Effector memory CD8-positive, alpha-beta T cell (primary cell): ENCODE measurements around the gene NDUFV3.

Experiments
- ATAC-seq: fragments of 150-1000 bp; cut with Tn5 transposase; replicated peaks from 2 replicates; pipeline ENCODE4 v1.10.0; 2021; ENCODE audit warnings: mild to moderate bottlenecking, moderate library complexity
- DNase-seq, 3 experiments: peaks; one replicate each; pipeline ENCODE4 v3.0.0; 2021
- H3K27ac Mint-ChIP-seq, 2 donors: one replicate each; pipeline ENCODE4 v1.8.0; 2022; ENCODE audit warnings: mild to moderate bottlenecking in 2 of 2, mixed read lengths in 2 of 2, moderate library complexity in 2 of 2
- H3K27me3 Mint-ChIP-seq, 2 donors: one replicate each; pipeline ENCODE4 v1.8.0; 2022; ENCODE audit warnings: mixed read lengths in 2 of 2
- H3K36me3 Mint-ChIP-seq: one replicate; pipeline ENCODE4 v1.8.0; 2022; ENCODE audit warnings: mild to moderate bottlenecking, moderate library complexity, mixed read lengths; ENCODE audit not compliant: insufficient read depth
- H3K4me1 Mint-ChIP-seq, 2 donors: one replicate each; pipeline ENCODE4 v1.8.0; 2022; ENCODE audit warnings: low read depth in 2 of 2, mixed read lengths in 2 of 2
- H3K4me3 Mint-ChIP-seq, 2 donors: one replicate each; pipeline ENCODE4 v1.8.0; 2022; ENCODE audit warnings: mild to moderate bottlenecking in 2 of 2, mixed read lengths in 2 of 2, moderate library complexity in 2 of 2
- H3K9me3 Mint-ChIP-seq, 2 donors: one replicate each; pipeline ENCODE4 v1.8.0; 2022; ENCODE audit warnings: mixed read lengths in 2 of 2

NDUFV3 gene

DNA sequence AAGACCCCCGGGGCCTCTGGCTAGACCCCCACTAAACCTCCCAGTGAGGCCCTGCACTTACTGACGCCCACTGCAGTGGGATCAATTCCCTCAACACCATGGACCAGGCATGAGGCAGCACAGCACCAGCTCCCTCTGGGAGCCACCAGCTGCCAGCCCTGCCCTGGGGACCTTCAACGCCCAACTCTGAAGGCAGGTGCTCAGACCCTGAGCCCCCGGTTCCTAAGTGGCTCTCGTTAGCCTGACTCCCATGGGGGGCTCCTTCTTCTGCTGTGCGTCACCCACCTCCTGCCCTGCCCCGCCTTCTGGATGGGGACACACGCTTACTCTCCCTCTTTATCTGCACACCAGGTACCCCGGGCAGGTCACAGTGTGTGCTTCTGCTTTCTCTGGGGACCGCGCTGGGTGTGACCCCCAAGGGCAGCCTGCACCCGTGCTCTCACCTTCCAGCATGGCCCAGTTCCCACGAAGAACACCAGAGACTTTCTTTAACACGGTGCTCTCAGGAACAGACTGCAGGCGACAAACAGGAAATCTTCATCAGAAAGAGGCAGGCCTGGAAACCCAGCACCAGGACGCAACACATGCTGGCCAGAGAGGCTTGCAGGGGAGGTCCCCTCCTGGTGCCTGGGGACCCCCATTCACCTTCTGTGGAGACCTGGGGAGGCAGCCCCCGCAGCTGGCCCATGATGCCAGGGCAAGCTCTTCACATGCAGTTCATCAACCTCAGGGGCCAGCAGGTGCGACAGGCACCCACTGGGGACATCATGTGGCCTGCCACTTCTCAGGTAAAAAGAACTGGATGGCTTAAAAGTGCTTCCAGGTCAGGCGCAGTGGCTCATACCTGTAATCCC, 41.1 kb upstream of the NDUFV3 start:
- Mint-ChIP-seq H3K4me1 (peaks cover 0 to 12% of the 10 kb centered on the region in 2 donors), H3K36me3 (peaks cover 37% of the 10 kb centered on the region), H3K27ac (peak overlapping the region in 1 of 2 donors; percentile 26), H3K27me3 (no peaks in the 10 kb centered on the region), H3K4me3 (no peak overlapping the region), H3K9me3 (peaks cover 0 to 1% of the 10 kb centered on the region in 2 donors)
- DNase-seq = no peak
- no peak for ATAC-seq

DNA sequence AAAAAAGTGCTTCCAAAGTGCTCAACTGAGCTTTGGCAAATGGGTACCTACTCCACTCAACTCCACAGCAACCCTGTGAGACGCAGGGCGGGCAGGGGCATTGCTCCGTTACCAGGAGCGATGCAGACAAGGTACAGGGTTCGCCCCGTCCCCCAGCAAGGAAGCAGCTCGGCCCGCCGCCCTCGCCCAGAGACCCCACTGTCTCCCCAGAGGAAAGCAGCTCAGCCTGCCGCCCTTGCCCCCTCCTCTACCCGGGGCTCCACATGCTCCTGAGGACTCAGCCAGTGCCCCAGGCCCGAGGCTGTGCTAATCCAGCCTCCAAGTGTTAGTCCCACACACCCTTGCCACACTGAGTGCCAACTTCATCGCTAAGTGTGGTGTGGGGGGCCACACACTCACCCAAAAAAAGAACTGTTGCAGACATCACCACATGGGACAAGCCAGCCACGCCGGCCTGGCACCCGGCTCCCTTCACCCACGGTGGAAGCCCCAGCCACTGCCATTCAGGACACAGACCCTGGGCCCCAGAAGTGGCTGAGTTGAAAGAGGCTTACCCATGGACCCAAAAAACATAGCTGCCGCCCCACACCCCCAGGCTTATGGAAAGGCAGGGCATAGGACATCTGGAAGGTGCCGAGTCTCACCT, 40.1 kb upstream of the NDUFV3 start:
- Mint-ChIP-seq H3K4me3 (no peak overlapping the region), H3K27me3 (no peaks in the 10 kb centered on the region), H3K9me3 (peaks cover 0 to 1% of the 10 kb centered on the region in 2 donors), H3K4me1 (peaks cover 0 to 14% of the 10 kb centered on the region in 2 donors), H3K27ac (no peak overlapping the region), H3K36me3 (peaks cover 44% of the 10 kb centered on the region)
- DNase-seq = no peak
- ATAC-seq = no peak

DNA sequence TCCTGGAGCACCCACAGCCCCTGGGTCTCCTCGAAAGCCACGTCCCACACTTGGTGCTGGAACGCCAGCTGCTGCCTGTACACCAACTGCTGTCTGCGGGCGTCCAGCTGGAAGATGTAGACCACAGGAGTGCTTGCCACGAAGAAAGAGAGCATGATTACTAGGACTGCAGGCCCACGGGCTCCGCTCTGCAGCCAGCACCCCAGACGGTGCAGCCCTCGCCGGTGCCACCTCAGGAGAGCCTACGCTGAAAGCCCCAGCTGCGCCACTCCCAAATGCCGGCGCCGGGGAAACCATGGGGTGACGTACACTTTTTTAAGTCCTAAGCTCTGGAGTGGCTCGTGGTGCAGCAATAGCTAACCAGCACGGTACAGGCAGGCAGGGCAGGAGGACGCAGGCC, 39.5 kb upstream of the NDUFV3 start:
- ATAC-seq = no peak
- DNase-seq = no peak
- H3K9me3 Mint-ChIP-seq = peaks cover 0 to 1% of the 10 kb centered on the region in 2 donors
- no peaks in the 10 kb centered on the region for H3K27me3 Mint-ChIP-seq
- H3K27ac Mint-ChIP-seq = no peak overlapping the region
- peaks cover 0 to 12% of the 10 kb centered on the region in 2 donors for H3K4me1 Mint-ChIP-seq
- no peak overlapping the region for H3K4me3 Mint-ChIP-seq
- peaks cover 48% of the 10 kb centered on the region for H3K36me3 Mint-ChIP-seq

DNA sequence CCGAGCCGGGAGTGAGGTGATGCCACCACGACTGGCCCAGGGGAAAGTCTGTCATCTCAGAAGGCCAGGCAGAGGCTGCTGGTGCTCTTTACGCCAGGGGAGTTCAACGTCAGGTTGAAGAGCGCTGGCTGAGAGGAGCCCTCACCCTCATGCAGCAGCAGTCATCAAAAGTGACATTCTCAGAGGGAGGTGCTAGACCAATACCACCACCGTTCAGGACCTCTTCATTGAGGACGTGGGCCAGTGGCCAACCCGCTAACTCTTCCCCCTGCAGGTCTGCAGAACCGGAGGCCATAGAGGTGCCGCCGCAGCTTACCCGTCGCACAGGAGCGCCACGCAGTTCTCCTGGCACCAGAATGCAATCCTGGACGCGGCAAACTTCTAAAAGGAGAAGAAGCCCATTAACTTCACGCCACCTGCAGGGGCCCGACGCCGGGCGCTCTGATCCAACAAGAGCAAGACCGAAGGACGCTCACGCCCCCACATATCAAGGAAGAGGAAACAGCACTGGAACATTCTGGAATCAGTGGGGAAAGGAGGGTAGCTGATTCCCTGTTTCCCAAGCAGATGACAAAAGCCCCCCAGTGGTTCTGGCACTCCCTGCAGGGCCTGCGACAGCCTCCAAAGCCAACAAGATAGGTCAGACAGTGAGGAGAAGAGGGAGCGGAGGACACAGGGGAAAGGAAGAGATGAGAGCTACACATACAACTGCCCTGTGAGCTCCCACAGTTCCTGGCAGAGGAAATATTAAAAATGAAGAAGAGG, 38.7 kb upstream of the NDUFV3 start:
- peaks cover 2 to 6% of the 10 kb centered on the region in 2 donors for H3K4me1 Mint-ChIP-seq
- ATAC-seq (no peak), DNase-seq (no peak)
- H3K36me3 Mint-ChIP-seq = peaks cover 51% of the 10 kb centered on the region
- H3K27ac Mint-ChIP-seq = no peak overlapping the region
- H3K4me3 Mint-ChIP-seq = no peak overlapping the region
- H3K9me3 Mint-ChIP-seq = no peaks in the 10 kb centered on the region
- H3K27me3 Mint-ChIP-seq = no peaks in the 10 kb centered on the region

DNA sequence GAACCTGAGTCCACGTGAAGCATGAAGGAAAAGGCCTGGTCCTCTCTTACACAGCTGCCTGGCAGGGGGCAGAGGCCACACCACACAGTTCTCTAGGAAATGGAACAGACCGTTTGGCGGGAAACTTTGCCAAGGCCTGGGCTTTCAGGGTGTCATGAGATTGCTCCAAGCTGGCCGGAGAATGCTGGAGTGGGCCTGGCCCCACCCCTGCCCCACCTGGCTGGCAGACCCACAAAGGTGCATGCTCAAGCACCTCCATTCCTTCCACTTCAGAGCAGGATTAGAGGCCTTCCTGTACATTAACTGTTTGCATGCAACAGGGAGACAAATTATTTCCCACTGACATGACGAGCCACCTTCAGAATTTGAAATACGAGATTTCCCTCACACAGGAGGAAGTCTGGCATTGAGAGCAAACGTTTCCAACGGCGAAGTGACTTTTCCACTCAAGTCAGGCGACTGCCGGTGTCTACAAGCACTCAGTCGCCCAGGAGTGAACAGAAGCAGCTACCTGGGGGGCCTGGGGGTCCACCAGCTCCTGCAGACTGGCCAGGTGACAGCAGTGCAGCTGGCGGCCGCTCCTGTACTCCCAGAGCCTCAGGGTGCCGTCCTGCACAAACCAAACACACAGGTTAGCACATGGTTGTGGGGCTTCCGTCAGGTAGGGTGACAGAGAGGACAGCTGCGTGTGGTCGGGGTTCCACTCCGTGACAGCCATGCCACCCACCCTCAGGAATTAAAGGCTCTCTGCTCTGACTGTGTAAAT, 37.8 kb upstream of the NDUFV3 start:
- Mint-ChIP-seq H3K27me3 (no peaks in the 10 kb centered on the region), H3K4me3 (no peak overlapping the region), H3K4me1 (peaks cover 2 to 5% of the 10 kb centered on the region in 2 donors), H3K36me3 (peaks cover 47% of the 10 kb centered on the region), H3K9me3 (no peaks in the 10 kb centered on the region), H3K27ac (no peak overlapping the region)
- no peak for DNase-seq
- ATAC-seq = no peak

DNA sequence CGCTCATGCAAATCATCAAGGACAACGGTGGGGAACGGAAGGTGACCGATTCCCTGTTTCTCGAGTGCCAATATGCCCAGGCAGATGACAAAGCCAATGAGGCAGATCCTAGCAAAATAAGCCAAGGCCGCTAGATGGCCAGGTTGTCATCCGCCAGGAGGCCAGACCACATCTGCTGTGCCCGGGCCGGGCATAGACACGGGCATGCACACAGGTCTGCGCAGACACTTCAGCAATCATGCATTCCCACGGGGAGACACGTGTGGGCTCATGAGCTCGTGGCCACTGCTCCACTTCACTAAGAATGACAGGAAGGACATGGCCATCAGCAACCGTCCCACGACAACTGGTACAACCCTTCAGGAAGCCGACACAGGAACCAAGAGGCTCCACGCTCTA, 37.2 kb upstream of the NDUFV3 start:
- H3K27ac Mint-ChIP-seq = no peak overlapping the region
- peaks cover 50% of the 10 kb centered on the region for H3K36me3 Mint-ChIP-seq
- DNase-seq = no peak
- H3K9me3 Mint-ChIP-seq = no peaks in the 10 kb centered on the region
- H3K4me1 Mint-ChIP-seq = peaks cover 2 to 5% of the 10 kb centered on the region in 2 donors
- H3K4me3 Mint-ChIP-seq = no peak overlapping the region
- no peaks in the 10 kb centered on the region for H3K27me3 Mint-ChIP-seq
- ATAC-seq = no peak

DNA sequence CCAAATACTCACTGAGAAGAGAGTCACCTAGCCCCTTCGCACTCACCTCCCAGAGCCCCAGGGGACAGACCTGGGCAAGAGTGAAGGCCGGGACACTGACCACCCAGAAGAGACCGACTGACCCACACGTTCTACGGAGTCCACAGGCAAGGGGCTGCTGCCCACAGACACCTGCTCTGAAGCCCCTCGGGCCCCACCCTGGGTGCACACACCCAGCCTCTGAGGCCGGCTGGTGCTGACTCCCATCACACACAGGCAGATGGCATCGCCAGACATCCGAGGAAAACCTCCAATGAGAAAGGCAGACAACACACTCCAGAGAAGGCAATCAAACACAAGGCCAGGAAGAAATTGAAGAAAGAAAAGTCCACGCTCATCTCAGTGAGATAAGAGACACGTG, 35.9 kb upstream of the NDUFV3 start:
- H3K36me3 Mint-ChIP-seq = peaks cover 43% of the 10 kb centered on the region
- H3K27me3 Mint-ChIP-seq = no peaks in the 10 kb centered on the region
- H3K4me1 Mint-ChIP-seq = peaks cover 2% of the 10 kb centered on the region in 2 donors
- H3K4me3 Mint-ChIP-seq = no peak overlapping the region
- no peak for DNase-seq
- no peaks in the 10 kb centered on the region for H3K9me3 Mint-ChIP-seq
- ATAC-seq = no peak
- peak overlapping the region; percentile 45 to 46 for H3K27ac Mint-ChIP-seq

DNA sequence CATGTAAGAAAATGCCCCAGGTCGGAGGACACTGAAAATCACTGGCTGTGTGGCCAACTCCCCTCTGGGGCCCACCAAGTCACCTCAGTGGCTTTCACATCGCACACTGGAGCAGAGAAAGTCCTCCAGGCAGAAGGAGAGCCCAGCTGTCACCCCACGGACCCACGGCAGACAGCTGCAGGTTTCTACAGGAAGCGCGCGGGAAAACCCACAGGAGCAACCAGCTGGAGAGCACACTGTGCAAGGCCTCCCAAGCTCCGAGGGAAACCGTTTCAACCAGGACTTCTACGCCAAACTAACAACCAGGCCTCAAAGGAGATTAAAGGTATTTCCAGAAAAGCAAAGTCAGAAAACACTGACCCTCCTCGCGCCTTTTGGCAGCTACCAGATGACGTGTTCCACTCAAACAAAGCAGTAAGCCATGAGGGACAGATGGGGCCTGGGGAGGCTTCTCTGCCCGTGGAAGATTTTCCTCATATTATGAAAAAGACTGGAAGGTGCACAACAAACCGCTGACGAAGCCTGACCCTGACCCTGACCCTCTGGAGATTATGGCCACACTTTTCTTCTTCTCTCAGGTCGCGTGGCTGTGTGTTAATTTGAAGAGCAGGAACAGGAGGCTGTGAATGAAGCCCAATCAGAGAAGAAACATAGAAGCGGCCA, 34.8 kb upstream of the NDUFV3 start:
- no peaks in the 10 kb centered on the region for H3K27me3 Mint-ChIP-seq
- ATAC-seq (no peak), DNase-seq (no peak)
- H3K4me1 Mint-ChIP-seq = peaks cover 7 to 8% of the 10 kb centered on the region in 2 donors
- H3K27ac Mint-ChIP-seq = peak overlapping the region in 1 of 2 donors; percentile 86
- H3K4me3 Mint-ChIP-seq = no peak overlapping the region
- H3K9me3 Mint-ChIP-seq = no peaks in the 10 kb centered on the region
- H3K36me3 Mint-ChIP-seq = peaks cover 47% of the 10 kb centered on the region

DNA sequence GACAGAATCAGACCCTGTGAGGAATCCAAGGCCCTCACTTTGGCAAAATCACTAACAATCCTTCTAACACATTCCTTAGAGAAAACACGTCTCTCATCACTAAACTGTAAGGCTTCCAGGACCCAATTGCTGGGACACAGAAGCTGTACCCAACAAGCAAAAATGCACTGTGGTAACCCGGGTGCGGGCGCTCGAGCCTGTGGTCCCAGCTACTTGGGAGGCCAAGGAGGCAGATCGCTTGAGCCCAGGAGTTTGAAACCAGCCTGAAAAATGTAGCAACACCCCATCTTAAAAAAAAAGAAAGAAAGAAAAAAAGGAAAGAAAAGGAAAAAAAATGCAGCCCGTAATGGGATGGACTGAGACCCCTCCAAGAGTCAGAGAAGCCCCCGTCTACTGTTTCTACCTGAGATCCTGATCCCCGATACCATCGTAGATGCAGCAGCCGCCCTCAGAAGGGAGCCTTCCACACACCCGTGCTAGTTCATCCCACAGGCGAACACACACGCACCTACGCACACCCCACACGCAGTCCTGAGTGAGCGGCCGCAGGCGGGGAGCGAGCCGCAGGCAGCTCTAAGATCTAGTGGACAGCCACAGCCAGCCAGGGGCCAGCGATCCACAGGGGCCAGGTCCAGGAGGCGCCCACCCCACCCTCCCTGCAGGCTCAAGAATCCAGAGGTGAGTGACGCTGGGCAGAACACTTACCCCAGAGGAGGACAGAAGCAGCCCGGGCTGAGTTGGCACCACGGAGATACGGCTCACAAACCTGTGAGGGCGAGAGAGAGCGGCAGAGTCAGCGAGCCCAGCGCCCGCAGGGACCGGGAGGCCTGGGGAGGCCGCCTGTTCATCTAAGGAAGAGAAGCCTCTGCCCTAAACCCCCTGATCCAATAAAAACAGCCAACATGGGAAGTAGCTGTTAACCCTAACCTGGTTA, 33.9 kb upstream of the NDUFV3 start:
- Mint-ChIP-seq H3K36me3 (peaks cover 46% of the 10 kb centered on the region), H3K4me3 (no peak overlapping the region), H3K27ac (peak overlapping the region in 1 of 2 donors; percentile 86), H3K27me3 (no peaks in the 10 kb centered on the region), H3K4me1 (peaks cover 8% of the 10 kb centered on the region in 2 donors), H3K9me3 (no peaks in the 10 kb centered on the region)
- ATAC-seq (no peak), DNase-seq (no peak)

DNA sequence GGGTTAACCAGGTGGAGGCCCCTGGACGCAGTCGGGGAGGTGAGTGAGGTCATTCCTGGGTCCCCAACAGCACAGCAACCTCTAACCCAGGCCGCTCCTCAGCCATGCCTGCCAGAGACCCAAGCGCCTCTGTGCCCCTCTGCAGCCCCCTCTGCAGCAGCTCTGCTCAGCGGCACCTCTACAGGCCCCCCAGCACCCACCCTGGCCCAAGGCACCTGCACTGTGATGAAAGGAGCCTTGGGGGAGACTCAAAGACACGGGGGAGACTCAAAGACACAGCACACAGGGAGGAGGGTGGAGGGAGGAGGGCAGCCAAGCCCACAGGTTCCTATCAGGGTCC, 33.2 kb upstream of the NDUFV3 start:
- no peaks in the 10 kb centered on the region for H3K9me3 Mint-ChIP-seq
- peaks cover 11 to 12% of the 10 kb centered on the region in 2 donors for H3K4me1 Mint-ChIP-seq
- DNase-seq = no peak
- no peak for ATAC-seq
- no peaks in the 10 kb centered on the region for H3K27me3 Mint-ChIP-seq
- no peak overlapping the region for H3K27ac Mint-ChIP-seq
- H3K4me3 Mint-ChIP-seq = no peak overlapping the region
- H3K36me3 Mint-ChIP-seq = peaks cover 49% of the 10 kb centered on the region

DNA sequence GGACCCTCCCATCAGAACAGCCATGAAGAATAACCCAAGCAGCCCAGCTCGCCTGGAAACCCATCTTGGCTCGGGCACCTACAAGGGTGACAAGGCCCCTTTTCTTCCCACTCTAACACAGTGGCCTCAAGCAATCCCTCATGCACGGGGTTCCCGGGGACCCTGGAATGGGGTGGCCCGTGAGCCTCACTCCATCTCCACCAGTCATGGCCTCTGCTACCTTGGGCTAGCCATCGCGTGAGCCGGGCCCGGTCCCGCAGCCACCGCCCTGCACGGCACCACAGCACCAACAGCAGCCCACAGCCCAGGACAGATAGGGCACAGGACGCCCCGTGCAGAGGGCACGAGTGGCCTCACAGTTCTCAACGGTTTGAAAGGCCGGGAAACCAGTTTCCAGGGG, 32.8 kb upstream of the NDUFV3 start:
- no peak overlapping the region for H3K4me3 Mint-ChIP-seq
- no peak for ATAC-seq
- H3K9me3 Mint-ChIP-seq = no peaks in the 10 kb centered on the region

DNA sequence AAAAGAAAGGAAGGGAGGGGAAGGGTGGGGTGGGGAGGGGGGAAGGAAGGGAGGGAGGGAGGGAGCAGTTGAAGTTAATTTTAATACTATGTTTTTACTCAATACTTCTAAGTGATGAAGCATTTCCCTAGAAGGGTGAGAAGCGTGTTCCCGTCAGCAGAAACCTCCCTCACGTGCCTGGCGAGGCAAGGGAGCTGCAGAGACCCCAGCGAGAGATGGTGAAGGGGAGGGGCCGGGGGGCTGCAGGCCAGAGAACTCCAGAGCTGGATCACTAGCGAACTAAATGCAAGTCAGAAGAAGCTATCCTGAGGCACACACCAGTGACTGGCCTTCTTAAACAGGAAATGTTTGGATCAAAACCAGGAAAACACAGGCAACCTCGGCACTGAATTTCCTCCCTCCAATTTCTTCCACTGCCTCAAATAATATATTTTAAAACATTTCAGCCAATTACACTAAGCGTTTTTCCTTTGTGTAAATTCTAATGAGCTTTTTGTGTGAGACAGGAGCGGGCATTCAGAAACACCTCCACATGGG, 31.7 kb upstream of the NDUFV3 start:
- Mint-ChIP-seq H3K27ac (no peak overlapping the region), H3K4me3 (no peak overlapping the region), H3K36me3 (peaks cover 48% of the 10 kb centered on the region), H3K9me3 (no peaks in the 10 kb centered on the region), H3K27me3 (no peaks in the 10 kb centered on the region), H3K4me1 (peaks cover 16 to 19% of the 10 kb centered on the region in 2 donors)
- DNase-seq (no peak), ATAC-seq (no peak)

More for the DNA sequence above, 32.8 kb upstream of the NDUFV3 start:
- Mint-ChIP-seq H3K27ac (no peak overlapping the region), H3K36me3 (peaks cover 51% of the 10 kb centered on the region), H3K27me3 (no peaks in the 10 kb centered on the region), H3K4me1 (peaks cover 12 to 14% of the 10 kb centered on the region in 2 donors)
- no peak for DNase-seq
